Panc1 (cell line): ENCODE measurements around the gene CCN5. TPM values are rescaled to one million over a fixed set of nuclear protein-coding genes. Genes with fewer than 3 reads are reported as not detected.

Source experiments
- ATAC-seq: fragments of 200-7000 bp; cut with Tn5 transposase; 2 replicates; pipeline ENCODE4 v1.9.1; 2020; ENCODE audit warnings: mild to moderate bottlenecking, moderate library complexity
- BruUV-seq: library from RNA; stranded (reverse); fragments of 400-500 nt; replicated peaks from 2 replicates; lab custom pipeline; 2021; lab: Mats Ljungman, UMichigan
- CTCF ChIA-PET: fragments of 300-600 bp; sonication (Branson Sonifier 250); formaldehyde crosslinking; loops from one replicate; lab custom pipeline; 2022; ENCODE audit warnings: antibody characterized with exemption; lab: Charles Lee
- POLR2A ChIA-PET: fragments of 300-600 bp; sonication (Branson Sonifier 250); formaldehyde crosslinking; loops from one replicate; lab custom pipeline; 2022; ENCODE audit warnings: antibody characterized with exemption; lab: Charles Lee
- DNase-seq: peaks from one replicate; pipeline ENCODE4 v3.0.0-alpha.2; 2010; ENCODE audit warnings: low read depth, low spot score
- H3K27ac ChIP-seq: 2 replicates; pipeline ENCODE4 v1.5.1; 2011; ENCODE audit warnings: mild to moderate bottlenecking, low read length, inconsistent platforms
- H3K27me3 ChIP-seq: fragments of 200-500 bp; sonication (Bioruptor generic); 2 replicates; pipeline ENCODE4 v1.6.0; 2014; ENCODE audit warnings: low read length, inconsistent platforms; ENCODE audit not compliant: control insufficient read depth, insufficient read depth
- H3K36me3 ChIP-seq: fragments of 200-500 bp; sonication (Bioruptor generic); 2 replicates; pipeline ENCODE4 v1.5.1; 2014; ENCODE audit warnings: inconsistent platforms, mild to moderate bottlenecking, low read length, moderate library complexity; ENCODE audit not compliant: control insufficient read depth, insufficient read depth
- H3K4me1 ChIP-seq: 2 replicates; pipeline ENCODE4 v1.5.1; 2011; ENCODE audit warnings: inconsistent platforms, mild to moderate bottlenecking, low read length, moderate library complexity; ENCODE audit not compliant: control insufficient read depth, insufficient read depth
- H3K4me3 ChIP-seq, 2 experiments: 2 replicates each; pipeline ENCODE4 v1.5.1; 2011 to 2012; ENCODE audit warnings: low read depth in 2 of 2, low read length in 2 of 2, mild to moderate bottlenecking in 2 of 2, inconsistent platforms in 1 of 2, moderate library complexity in 1 of 2
- H3K9me3 ChIP-seq: fragments of 200-500 bp; sonication (Bioruptor generic); 2 replicates; pipeline ENCODE4 v1.5.1; 2014; ENCODE audit warnings: low read depth, mild to moderate bottlenecking, inconsistent platforms, low read length, moderate library complexity; ENCODE audit not compliant: control insufficient read depth, insufficient read depth
- CTCF ChIP-seq: fragments of 450-650 bp; IDR thresholded peaks from 2 replicates; pipeline ENCODE4 v1.5.1; 2017; ENCODE audit warnings: mild to moderate bottlenecking
- POLR2AphosphoS5 ChIP-seq: IDR thresholded peaks from 2 replicates; pipeline ENCODE4 v1.6.1; 2012; ENCODE audit warnings: mild to moderate bottlenecking, low read depth, low read length, moderate library complexity
- REST ChIP-seq, 2 experiments: IDR thresholded peaks; 2 replicates each; pipeline ENCODE4 v1.6.1; 2011 to 2012; ENCODE audit warnings: low read depth in 2 of 2, control low read depth in 1 of 2, low read length in 1 of 2, mild to moderate bottlenecking in 1 of 2, moderate library complexity in 1 of 2; ENCODE audit not compliant: insufficient read depth in 1 of 2
- SIN3A ChIP-seq: IDR thresholded peaks from 2 replicates; pipeline ENCODE4 v1.6.1; 2012; ENCODE audit warnings: low read depth, mild to moderate bottlenecking, low read length, moderate library complexity, borderline replicate concordance; ENCODE audit not compliant: insufficient read depth
- TCF7L2 ChIP-seq: IDR thresholded peaks from 2 replicates; pipeline ENCODE4 v1.6.1; 2011; ENCODE audit warnings: mild to moderate bottlenecking, low read depth, low read length, inconsistent platforms
- in situ Hi-C: cut with HindIII; loops from 2 replicates; pipeline ENCODE4 v1.10.0; 2016; ENCODE audit warnings: low sequenced_read_pairs, low pct_unique_long_range_greater_than_20kb
- intact Hi-C: fragments of 100-400 bp; cut with micrococcal nuclease; formaldehyde crosslinking; loops from one replicate; pipeline ENCODE4 v1.10.0; 2022; ENCODE audit not compliant: unreplicated experiment
- total RNA-seq: library from RNA; stranded (reverse); gene quantifications from one replicate; pipeline ENCODE4 v1.2.1, GENCODE V29; 2021; ENCODE audit not compliant: unreplicated experiment

The CCN5 gene
- total RNA-seq, 1 experiment from 2014 or later: 15.2 TPM

- ChIA-PET CTCF (no interaction called here), POLR2A (no interaction called here)
- DNase-seq (no peak), ATAC-seq (no peak)
- Histone ChIP-seq H3K4me1 (peaks cover 29% of the 10 kb centered on the region), H3K4me3 (no peak overlapping the region), H3K9me3 (no peaks in the 10 kb centered on the region; the same call in 1 of the 2 replicates), H3K27ac (peak overlapping the region; percentile 99; the same call in 1 of the 2 replicates), H3K36me3 (no peaks in the 10 kb centered on the region), H3K27me3 (no peaks in the 10 kb centered on the region)
- no TSS peak for BruUV-seq
- in situ Hi-C loops: no loop called here
- TF ChIP-seq REST (IDR thresholded peaks at IDR 0.05; ENCODE audit: insufficient read depth in 1 of 2, low read depth in 2 of 2, low read length in 1 of 2) (no peak), CTCF (no peak), POLR2AphosphoS5 (no peak), SIN3A (no peak), TCF7L2 (no peak)
- intact Hi-C loops: no loop called here
Measured at GRCh38 chr20:44737116-44737515, 21.9 kb downstream of the CCN5 start.

- intact Hi-C loops: no loop called here
Measured at GRCh38 chr20:44738813-44739477, 23.8 kb downstream of the CCN5 start.

More at GRCh38 chr20:44738813-44739477, 23.8 kb downstream of the CCN5 start:
- Histone ChIP-seq H3K9me3 (no peaks in the 10 kb centered on the region; the same call in 1 of the 2 replicates), H3K4me3 (no peak overlapping the region), H3K27me3 (no peaks in the 10 kb centered on the region), H3K36me3 (no peaks in the 10 kb centered on the region), H3K27ac (no peak overlapping the region), H3K4me1 (peaks cover 19% of the 10 kb centered on the region)
- TF ChIP-seq POLR2AphosphoS5: no peak
- TF ChIP-seq CTCF: no peak
- no peak for TF ChIP-seq REST (IDR thresholded peaks at IDR 0.05; ENCODE audit: insufficient read depth in 1 of 2, low read depth in 2 of 2, low read length in 1 of 2)
- no peak for TF ChIP-seq TCF7L2
- TF ChIP-seq SIN3A: no peak
- ATAC-seq (peak; percentile 76), DNase-seq (no peak)
- POLR2A ChIA-PET: no interaction called here
- CTCF ChIA-PET: no interaction called here
- in situ Hi-C loops: no loop called here
- no TSS peak for BruUV-seq
